ENCODE measurements around the gene STAB2. TPM values are rescaled to one million over a fixed set of nuclear protein-coding genes. Genes with fewer than 3 reads are reported as not detected.
"Not testable (repeated sequence)": the region's sequence is repeated elsewhere in the genome, so short reads cannot be mapped to it uniquely, and the experiment has no call there.

The STAB2 gene
- total and polyA plus RNA-seq, 7 experiments from 2014 or later: not detected

DNA sequence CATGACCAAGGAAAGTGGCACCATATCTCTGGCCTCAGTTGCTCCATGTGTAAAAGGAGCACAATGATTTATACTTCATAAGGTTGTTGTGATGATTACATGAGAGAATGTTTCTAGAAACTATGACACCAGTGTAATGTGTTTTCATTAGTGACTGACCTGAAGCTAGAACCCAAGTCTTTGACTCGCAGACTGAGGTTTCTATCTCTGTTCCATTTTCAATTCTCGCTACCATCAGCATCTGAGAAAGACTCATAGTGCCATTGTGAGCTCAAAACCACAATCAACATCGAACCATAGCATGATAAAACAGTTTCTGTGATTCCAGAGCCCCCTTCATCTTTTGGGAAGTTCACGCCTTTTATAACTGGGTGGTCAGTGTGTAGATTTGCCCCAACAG is 53.8 kb downstream of the STAB2 start:
- ChIA-PET POLR2A (no interaction called here), CTCF (no interaction called here)
- no peak overlapping the region for H3K27ac Mint-ChIP-seq
- H3K27me3 Mint-ChIP-seq: peaks cover 0 to 16% (median 7%) of the 10 kb centered on the region in 5 donors
- Histone ChIP-seq H3K27me3 (ENCODE audit: control insufficient read depth in 2 of 2, insufficient read depth in 2 of 2, low read length in 2 of 2) (no peaks in the 10 kb centered on the region), H3K4me1 (ENCODE audit: control insufficient read depth in 2 of 2, insufficient read depth in 2 of 2, low read length in 2 of 2) (no peaks in the 10 kb centered on the region), H3K36me3 (ENCODE audit: control insufficient read depth in 2 of 3, insufficient read depth in 3 of 3, low read length in 3 of 3) (no peaks in the 10 kb centered on the region), H3K9me3 (ENCODE audit: control insufficient read depth in 2 of 3, low read length in 3 of 3) (no peaks in the 10 kb centered on the region), H3K27ac (ENCODE audit: low read depth, low read length) (no peak overlapping the region), H3K4me3 (ENCODE audit: low read length) (no peak overlapping the region)
- no peak overlapping the region for H3K4me3 Mint-ChIP-seq
- DNase-seq (no peak), ATAC-seq (no peak)
- intact Hi-C loops (cut with micrococcal nuclease): no loop called here
- no peaks in the 10 kb centered on the region for H3K4me1 Mint-ChIP-seq
- peaks cover 0 to 9% (median 2%) of the 10 kb centered on the region in 11 donors for H3K9me3 Mint-ChIP-seq
- peaks cover 0 to 4% (median 0%) of the 10 kb centered on the region in 5 donors for H3K36me3 Mint-ChIP-seq

DNA sequence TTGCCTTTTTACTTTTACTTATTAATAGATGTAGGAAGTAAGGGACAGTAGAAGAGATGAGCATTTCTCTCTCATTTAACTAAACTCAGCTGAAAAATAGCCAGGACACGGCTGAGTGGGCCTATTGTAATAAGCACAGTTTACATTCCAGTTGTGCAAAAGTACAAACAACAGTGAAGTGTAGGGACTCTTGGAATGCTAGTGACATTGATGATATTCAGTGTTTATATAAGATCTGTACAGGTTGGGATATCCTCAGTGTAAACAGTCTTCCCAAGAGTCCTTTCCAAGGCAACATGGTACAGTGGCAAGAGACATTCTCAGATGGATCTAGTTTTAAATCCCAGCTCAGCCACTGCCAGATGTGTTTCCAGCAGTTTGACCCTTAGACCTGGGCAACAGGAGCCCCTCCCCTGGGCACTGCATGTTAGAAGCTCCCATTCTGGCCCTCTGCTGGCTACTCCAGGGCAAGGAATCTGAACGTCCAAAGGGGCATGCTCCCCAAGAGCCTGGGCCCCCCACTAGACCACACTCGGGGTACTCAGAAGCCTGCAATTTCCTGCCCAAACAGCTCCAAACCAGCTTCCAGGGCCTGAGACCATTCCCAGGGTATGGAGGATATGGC is 55.3 kb downstream of the STAB2 start:
- Histone ChIP-seq H3K36me3 (ENCODE audit: control insufficient read depth in 2 of 3, insufficient read depth in 3 of 3, low read length in 3 of 3) (no peaks in the 10 kb centered on the region), H3K4me1 (ENCODE audit: control insufficient read depth in 2 of 2, insufficient read depth in 2 of 2, low read length in 2 of 2) (no peaks in the 10 kb centered on the region), H3K27me3 (ENCODE audit: control insufficient read depth in 2 of 2, insufficient read depth in 2 of 2, low read length in 2 of 2) (no peaks in the 10 kb centered on the region), H3K9me3 (ENCODE audit: control insufficient read depth in 2 of 3, low read length in 3 of 3) (no peaks in the 10 kb centered on the region), H3K27ac (ENCODE audit: low read depth, low read length) (no peak overlapping the region), H3K4me3 (ENCODE audit: low read length) (no peak overlapping the region)
- Mint-ChIP-seq H3K9me3 (peaks cover 0 to 9% (median 2%) of the 10 kb centered on the region in 11 donors), H3K4me1 (peaks cover 0 to 3% (median 0%) of the 10 kb centered on the region in 7 donors), H3K4me3 (no peak overlapping the region), H3K36me3 (peaks cover 0 to 4% (median 0%) of the 10 kb centered on the region in 5 donors), H3K27ac (no peak overlapping the region), H3K27me3 (peaks cover 0 to 14% (median 7%) of the 10 kb centered on the region in 5 donors)
- CTCF ChIA-PET: no interaction called here
- POLR2A ChIA-PET: no interaction called here
- no peak for ATAC-seq
- intact Hi-C loops (cut with micrococcal nuclease): no loop called here
- no peak for DNase-seq

DNA sequence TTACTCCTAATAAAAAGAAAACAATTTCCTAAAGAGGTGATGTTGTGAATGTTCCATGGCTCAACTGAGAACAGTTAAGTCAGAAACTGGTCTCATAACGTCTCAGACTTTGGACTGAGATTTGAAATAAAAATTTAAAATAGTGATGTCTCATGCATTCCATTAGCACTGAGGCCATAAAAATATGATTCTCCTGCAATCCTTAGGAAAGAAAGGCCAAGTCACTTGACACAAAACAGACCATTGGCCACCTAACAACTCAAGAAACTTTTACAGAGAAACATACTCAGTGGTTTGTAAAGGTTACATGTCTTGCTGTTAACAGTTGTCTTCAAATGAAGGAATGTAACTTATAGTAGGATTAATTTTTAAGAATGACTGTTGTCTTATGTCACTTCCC is 58.1 kb downstream of the STAB2 start:
- H3K27ac ChIP-seq (ENCODE audit: low read depth, low read length): no peak overlapping the region
- no peak overlapping the region for H3K4me3 ChIP-seq (ENCODE audit: low read length)
- Mint-ChIP-seq H3K4me1 (peaks cover 0 to 3% (median 0%) of the 10 kb centered on the region in 7 donors), H3K36me3 (peaks cover 0 to 4% (median 0%) of the 10 kb centered on the region in 5 donors), H3K27me3 (peaks cover 0 to 11% (median 0%) of the 10 kb centered on the region in 5 donors), H3K4me3 (no peak overlapping the region), H3K27ac (no peak overlapping the region), H3K9me3 (peaks cover 0 to 9% (median 0%) of the 10 kb centered on the region in 11 donors)
- no peaks in the 10 kb centered on the region for H3K36me3 ChIP-seq (ENCODE audit: control insufficient read depth in 2 of 3, insufficient read depth in 3 of 3, low read length in 3 of 3)
- no peaks in the 10 kb centered on the region for H3K4me1 ChIP-seq (ENCODE audit: control insufficient read depth in 2 of 2, insufficient read depth in 2 of 2, low read length in 2 of 2)
- ATAC-seq (no peak), DNase-seq (no peak)
- no peaks in the 10 kb centered on the region for H3K27me3 ChIP-seq (ENCODE audit: control insufficient read depth in 2 of 2, insufficient read depth in 2 of 2, low read length in 2 of 2)
- intact Hi-C loops (cut with micrococcal nuclease): no loop called here
- H3K9me3 ChIP-seq (ENCODE audit: control insufficient read depth in 2 of 3, low read length in 3 of 3): no peaks in the 10 kb centered on the region
- ChIA-PET POLR2A (no interaction called here), CTCF (no interaction called here)

DNA sequence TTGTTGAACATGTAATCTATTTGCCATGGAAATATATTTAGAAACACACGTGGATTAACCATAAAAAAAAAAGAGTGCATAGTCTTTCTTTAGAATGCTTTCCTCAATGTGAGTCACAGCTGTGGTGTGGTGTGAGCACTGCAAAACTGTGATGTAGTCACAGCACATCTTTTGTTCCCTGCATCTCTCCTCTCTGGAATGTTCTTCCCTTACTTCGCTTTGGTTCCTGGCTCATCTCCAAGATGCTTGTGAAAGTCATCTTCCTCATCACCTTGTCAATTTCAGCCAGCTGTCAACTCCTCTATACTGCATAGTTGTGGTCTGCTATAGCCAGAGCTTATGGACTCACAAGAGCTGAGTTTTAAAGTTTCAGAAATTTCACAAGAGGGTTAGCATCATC is 60.2 kb downstream of the STAB2 start:
- Mint-ChIP-seq H3K4me3 (no peak overlapping the region), H3K27me3 (peaks cover 0 to 11% (median 0%) of the 10 kb centered on the region in 5 donors), H3K9me3 (peaks cover 0 to 7% (median 0%) of the 10 kb centered on the region in 11 donors), H3K4me1 (peaks cover 0 to 3% (median 0%) of the 10 kb centered on the region in 7 donors), H3K36me3 (peaks cover 0 to 4% (median 0%) of the 10 kb centered on the region in 5 donors), H3K27ac (no peak overlapping the region)
- ChIA-PET POLR2A (no interaction called here), CTCF (no interaction called here)
- Histone ChIP-seq H3K4me3 (ENCODE audit: low read length) (no peak overlapping the region), H3K4me1 (ENCODE audit: control insufficient read depth in 2 of 2, insufficient read depth in 2 of 2, low read length in 2 of 2) (no peaks in the 10 kb centered on the region), H3K27ac (ENCODE audit: low read depth, low read length) (no peak overlapping the region), H3K27me3 (ENCODE audit: control insufficient read depth in 2 of 2, insufficient read depth in 2 of 2, low read length in 2 of 2) (no peaks in the 10 kb centered on the region), H3K36me3 (ENCODE audit: control insufficient read depth in 2 of 3, insufficient read depth in 3 of 3, low read length in 3 of 3) (no peaks in the 10 kb centered on the region), H3K9me3 (ENCODE audit: control insufficient read depth in 2 of 3, low read length in 3 of 3) (no peaks in the 10 kb centered on the region)
- intact Hi-C loops (cut with micrococcal nuclease): no loop called here
- no peak for DNase-seq
- ATAC-seq: no peak

DNA sequence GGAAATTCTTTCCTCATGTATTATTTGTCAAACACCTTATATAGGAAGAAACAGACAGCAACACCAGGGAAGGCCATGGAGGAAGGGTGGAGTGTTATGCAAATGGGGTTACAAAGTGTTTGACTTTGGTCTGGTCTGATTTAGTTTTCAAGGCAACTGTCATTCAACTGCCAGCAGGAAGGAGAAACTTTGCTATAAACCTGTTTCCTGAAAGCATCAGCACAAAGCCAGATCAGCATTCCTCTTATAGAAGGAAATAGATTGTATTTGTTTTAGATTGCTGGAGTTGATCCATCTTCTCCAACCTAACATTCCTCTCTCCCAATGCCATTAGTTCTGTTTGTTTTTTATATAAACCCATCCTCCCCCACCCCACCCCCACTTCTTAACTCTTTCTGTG is 65.7 kb downstream of the STAB2 start:
- Histone ChIP-seq H3K4me3 (ENCODE audit: low read length) (no peak overlapping the region), H3K27me3 (ENCODE audit: control insufficient read depth in 2 of 2, insufficient read depth in 2 of 2, low read length in 2 of 2) (no peaks in the 10 kb centered on the region), H3K4me1 (ENCODE audit: control insufficient read depth in 2 of 2, insufficient read depth in 2 of 2, low read length in 2 of 2) (peaks cover 0 to 4% of the 10 kb centered on the region in 2 donors), H3K27ac (ENCODE audit: low read depth, low read length) (no peak overlapping the region), H3K36me3 (ENCODE audit: control insufficient read depth in 2 of 3, insufficient read depth in 3 of 3, low read length in 3 of 3) (no peaks in the 10 kb centered on the region), H3K9me3 (ENCODE audit: control insufficient read depth in 2 of 3, low read length in 3 of 3) (no peaks in the 10 kb centered on the region)
- DNase-seq (no peak), ATAC-seq (no peak)
- ChIA-PET POLR2A (no interaction called here), CTCF (no interaction called here)
- peaks cover under 1 to 14% (median 7%) of the 10 kb centered on the region in 7 donors for H3K4me1 Mint-ChIP-seq
- intact Hi-C loops (cut with micrococcal nuclease): no loop called here
- peaks cover 0 to 12% (median 5%) of the 10 kb centered on the region in 5 donors for H3K27me3 Mint-ChIP-seq
- peaks cover 0 to 9% (median 3%) of the 10 kb centered on the region in 11 donors for H3K9me3 Mint-ChIP-seq
- H3K4me3 Mint-ChIP-seq: no peak overlapping the region
- no peak overlapping the region for H3K27ac Mint-ChIP-seq
- H3K36me3 Mint-ChIP-seq: no peaks in the 10 kb centered on the region

DNA sequence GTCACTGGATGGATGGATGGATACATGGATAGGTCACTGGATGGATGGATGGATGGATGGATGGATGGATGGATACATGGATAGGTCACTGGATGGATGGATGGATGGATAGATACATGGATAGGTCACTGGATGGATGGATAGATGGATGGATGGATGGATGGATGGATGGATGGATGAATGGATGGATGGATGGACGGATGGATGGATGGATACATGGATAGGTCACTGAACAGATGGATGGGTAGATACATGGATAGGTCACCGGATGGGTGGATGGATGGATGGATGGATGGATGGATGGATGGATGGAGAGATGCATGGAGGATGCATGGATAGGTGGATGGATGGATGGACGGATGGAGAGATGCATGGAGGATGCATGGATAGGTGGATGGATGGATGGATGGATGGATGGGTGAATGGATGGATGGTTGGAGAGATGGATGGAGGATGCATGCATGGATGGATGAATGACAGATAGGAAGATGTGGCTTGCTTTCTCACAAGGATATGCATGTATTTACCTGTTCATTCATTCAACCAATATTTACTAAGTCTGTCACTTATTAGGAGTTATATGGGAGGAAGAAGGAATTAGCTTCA is 66.6 kb downstream of the STAB2 start:
- H3K36me3 Mint-ChIP-seq; H3K27me3 ChIP-seq (ENCODE audit: control insufficient read depth in 2 of 2, insufficient read depth in 2 of 2, low read length in 2 of 2); H3K27ac ChIP-seq (ENCODE audit: low read depth, low read length); H3K36me3 ChIP-seq (ENCODE audit: control insufficient read depth in 2 of 3, insufficient read depth in 3 of 3, low read length in 3 of 3); H3K9me3 Mint-ChIP-seq; ATAC-seq; H3K9me3 ChIP-seq (ENCODE audit: control insufficient read depth in 2 of 3, low read length in 3 of 3); intact Hi-C loops (cut with micrococcal nuclease); H3K4me3 Mint-ChIP-seq; CTCF ChIA-PET; H3K4me3 ChIP-seq (ENCODE audit: low read length); H3K27ac Mint-ChIP-seq; H3K4me1 ChIP-seq (ENCODE audit: control insufficient read depth in 2 of 2, insufficient read depth in 2 of 2, low read length in 2 of 2); DNase-seq; POLR2A ChIA-PET: not testable (repeated sequence)
- H3K4me1 Mint-ChIP-seq: peaks cover 6 to 22% (median 16%) of the 10 kb centered on the region in 7 donors
- peaks cover 0 to 12% (median 3%) of the 10 kb centered on the region in 5 donors for H3K27me3 Mint-ChIP-seq

DNA sequence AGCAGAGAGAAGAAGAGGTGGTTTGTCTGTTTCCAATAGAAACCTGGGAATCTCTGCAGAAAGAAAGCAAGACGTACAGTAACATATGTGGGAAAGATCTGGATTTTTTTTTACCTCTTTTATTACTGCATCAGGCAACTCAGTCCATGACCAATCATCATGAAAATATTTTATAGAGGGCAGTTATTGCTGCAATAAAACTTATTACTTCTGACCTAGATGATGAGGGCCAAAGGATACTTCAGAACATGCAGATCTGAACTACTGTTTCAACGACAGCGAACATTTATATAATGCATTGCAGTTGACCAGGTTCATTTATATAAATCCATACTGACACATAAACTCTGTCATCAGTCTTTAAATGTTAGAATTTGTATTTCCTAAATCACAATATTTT is 67.7 kb downstream of the STAB2 start:
- Histone ChIP-seq H3K36me3 (ENCODE audit: control insufficient read depth in 2 of 3, insufficient read depth in 3 of 3, low read length in 3 of 3) (no peaks in the 10 kb centered on the region), H3K4me3 (ENCODE audit: low read length) (no peak overlapping the region), H3K4me1 (ENCODE audit: control insufficient read depth in 2 of 2, insufficient read depth in 2 of 2, low read length in 2 of 2) (peaks cover 0 to 10% of the 10 kb centered on the region in 2 donors), H3K9me3 (ENCODE audit: control insufficient read depth in 2 of 3, low read length in 3 of 3) (no peaks in the 10 kb centered on the region), H3K27me3 (ENCODE audit: control insufficient read depth in 2 of 2, insufficient read depth in 2 of 2, low read length in 2 of 2) (no peaks in the 10 kb centered on the region), H3K27ac (ENCODE audit: low read depth, low read length) (no peak overlapping the region)
- Mint-ChIP-seq H3K9me3 (peaks cover 0 to 9% (median 3%) of the 10 kb centered on the region in 11 donors), H3K4me1 (peaks cover 6 to 34% (median 22%) of the 10 kb centered on the region in 7 donors), H3K27me3 (peaks cover 0 to 12% (median 0%) of the 10 kb centered on the region in 5 donors), H3K4me3 (no peak overlapping the region), H3K27ac (no peak overlapping the region), H3K36me3 (no peaks in the 10 kb centered on the region)
- DNase-seq (no peak), ATAC-seq (no peak)
- POLR2A ChIA-PET: no interaction called here
- intact Hi-C loops (cut with micrococcal nuclease): no loop called here
- CTCF ChIA-PET: no interaction called here
